GM23338 (cell line): ENCODE results near the gene GIGYF1.

Experiments
- CREB1 ChIP-seq: fragments of 250-450 bp; sonication (Bioruptor Pico); IDR thresholded peaks from 2 replicates; pipeline ENCODE4 v1.5.0; 2020; ENCODE audit warnings: low read depth, mild to moderate bottlenecking, moderate library complexity
- ETS1 ChIP-seq: IDR thresholded peaks from 2 replicates; pipeline ENCODE4 v1.6.1; 2016; ENCODE audit warnings: antibody characterized with exemption
- EZH2 ChIP-seq: fragments of 200-600 bp; sonication (generic); IDR thresholded peaks from one replicate; pipeline ENCODE4 v1.8.0; 2017; ENCODE audit warnings: antibody characterized with exemption, mild to moderate bottlenecking, low read depth; ENCODE audit not compliant: unreplicated experiment
- EZH2phosphoT487 ChIP-seq: fragments of 200-600 bp; sonication (generic); IDR thresholded peaks from one replicate; pipeline ENCODE4 v1.8.1; 2018; ENCODE audit warnings: antibody characterized with exemption; ENCODE audit not compliant: unreplicated experiment
- JUNB ChIP-seq: IDR thresholded peaks from one replicate; pipeline ENCODE4 v1.6.1; 2016; ENCODE audit warnings: antibody characterized with exemption; ENCODE audit not compliant: unreplicated experiment
- NANOG ChIP-seq: IDR thresholded peaks from 2 replicates; pipeline ENCODE4 v1.6.1; 2016; ENCODE audit warnings: antibody characterized with exemption, borderline replicate concordance
- POLR2AphosphoS5 ChIP-seq: IDR thresholded peaks from 2 replicates; pipeline ENCODE4 v1.6.1; 2016; ENCODE audit warnings: antibody characterized with exemption, low read depth
- REST ChIP-seq: IDR thresholded peaks from one replicate; pipeline ENCODE4 v1.6.1; 2018; ENCODE audit warnings: antibody characterized with exemption; ENCODE audit not compliant: unreplicated experiment
- STAT1 ChIP-seq: IDR thresholded peaks from one replicate; pipeline ENCODE4 v1.6.1; 2016; ENCODE audit warnings: antibody characterized with exemption; ENCODE audit not compliant: unreplicated experiment
- ZNF114 ChIP-seq: fragments of 250-450 bp; sonication (Bioruptor Pico); IDR thresholded peaks from 2 replicates; pipeline ENCODE4 v1.5.0; 2020; ENCODE audit warnings: mild to moderate bottlenecking, moderate library complexity
- ZNF462 ChIP-seq: fragments of 250-450 bp; sonication (Bioruptor Pico); IDR thresholded peaks from 2 replicates; pipeline ENCODE4 v1.5.0; 2020; ENCODE audit warnings: mild to moderate bottlenecking, moderate library complexity
- TF ChIP-seq, protein P1 (sequence below), 2 experiments: fragments of 200-600 bp in 1 of 2; sonication (generic) in 1 of 2; conservative IDR thresholded peaks; 2 replicates each; pipeline versions ENCODE4 v1.5.1 to v1.6.1; 2016 to 2017; ENCODE audit warnings: antibody characterized with exemption in 2 of 2, low read depth in 2 of 2, mild to moderate bottlenecking in 2 of 2, moderate library complexity in 1 of 2

- TF ChIP-seq, protein P1, sequence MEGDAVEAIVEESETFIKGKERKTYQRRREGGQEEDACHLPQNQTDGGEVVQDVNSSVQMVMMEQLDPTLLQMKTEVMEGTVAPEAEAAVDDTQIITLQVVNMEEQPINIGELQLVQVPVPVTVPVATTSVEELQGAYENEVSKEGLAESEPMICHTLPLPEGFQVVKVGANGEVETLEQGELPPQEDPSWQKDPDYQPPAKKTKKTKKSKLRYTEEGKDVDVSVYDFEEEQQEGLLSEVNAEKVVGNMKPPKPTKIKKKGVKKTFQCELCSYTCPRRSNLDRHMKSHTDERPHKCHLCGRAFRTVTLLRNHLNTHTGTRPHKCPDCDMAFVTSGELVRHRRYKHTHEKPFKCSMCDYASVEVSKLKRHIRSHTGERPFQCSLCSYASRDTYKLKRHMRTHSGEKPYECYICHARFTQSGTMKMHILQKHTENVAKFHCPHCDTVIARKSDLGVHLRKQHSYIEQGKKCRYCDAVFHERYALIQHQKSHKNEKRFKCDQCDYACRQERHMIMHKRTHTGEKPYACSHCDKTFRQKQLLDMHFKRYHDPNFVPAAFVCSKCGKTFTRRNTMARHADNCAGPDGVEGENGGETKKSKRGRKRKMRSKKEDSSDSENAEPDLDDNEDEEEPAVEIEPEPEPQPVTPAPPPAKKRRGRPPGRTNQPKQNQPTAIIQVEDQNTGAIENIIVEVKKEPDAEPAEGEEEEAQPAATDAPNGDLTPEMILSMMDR (conservative IDR thresholded peaks at IDR 0.05; ENCODE audit: low read depth in 2 of 2) = no peak
- TF ChIP-seq EZH2 (no peak), ZNF462 (no peak), CREB1 (CRISPR knock-in tag) (no peak), POLR2AphosphoS5 (no peak), JUNB (no peak), EZH2phosphoT487 (no peak), REST (no peak), STAT1 (no peak), NANOG (no peak), ZNF114 (no peak), ETS1 (no peak)
Observed at GRCh38 chr7:100639995-100640516, 54.0 kb downstream of the GIGYF1 start.
